K562 (cell line): ENCODE results near the gene SOX6.

Experiments used
- CTBP1 ChIP-seq: fragments of 450-650 bp; IDR thresholded peaks from 2 replicates; pipeline ENCODE4 v1.6.1; 2016; ENCODE audit warnings: borderline replicate concordance
- CTCF ChIP-seq, 3 experiments: IDR thresholded peaks in 2 of 3; conservative IDR thresholded peaks in 1 of 3; 2 replicates each; pipeline ENCODE4 v1.5.1; 2011 to 2012; ENCODE audit warnings: low read length in 3 of 3, mild to moderate bottlenecking in 3 of 3, control low read depth in 2 of 3, improper control_type of control experiment in 1 of 3, inconsistent platforms in 1 of 3, low read depth in 1 of 3, mixed read lengths in 1 of 3, moderate library complexity in 1 of 3; ENCODE audit not compliant: insufficient read depth in 2 of 3
- GATAD2B ChIP-seq: fragments of 450-650 bp; IDR thresholded peaks from 2 replicates; pipeline ENCODE4 v1.6.1; 2017; ENCODE audit warnings: mild to moderate bottlenecking, borderline replicate concordance
- LEF1 ChIP-seq: fragments of 450-650 bp; IDR thresholded peaks from 2 replicates; pipeline ENCODE4 v1.6.1; 2016; ENCODE audit warnings: mild to moderate bottlenecking
- RNF2 ChIP-seq: sonication (generic); IDR thresholded peaks from 2 replicates; pipeline ENCODE4 v1.6.1; 2016
- SIN3A ChIP-seq, 2 experiments: fragments of 150-350 bp in 1 of 2; IDR thresholded peaks; 2 replicates each; pipeline ENCODE4 v1.6.1; 2011 to 2016; ENCODE audit warnings: borderline replicate concordance in 2 of 2, low read depth in 2 of 2, low read length in 2 of 2, mild to moderate bottlenecking in 2 of 2, moderate library complexity in 2 of 2; ENCODE audit not compliant: control insufficient read depth in 1 of 2
- SIRT6 ChIP-seq: IDR thresholded peaks from one replicate; pipeline ENCODE4 v1.6.1; 2012; ENCODE audit warnings: low read depth, mild to moderate bottlenecking, control low read depth, inconsistent platforms, low read length, moderate library complexity
- TBP ChIP-seq: optimal IDR thresholded peaks from 2 replicates; pipeline ENCODE3; 2011; ENCODE audit warnings: low read depth, low read length, improper control_type of control experiment
- USF2 ChIP-seq: sonication (generic); formaldehyde crosslinking; IDR thresholded peaks from 2 replicates; pipeline ENCODE4 v1.5.0; 2020; ENCODE audit warnings: missing genetic modification reagents
- YBX1 ChIP-seq: fragments of 450-650 bp; IDR thresholded peaks from 2 replicates; pipeline ENCODE4 v1.7.1; 2016; ENCODE audit warnings: mild to moderate bottlenecking
- ZBTB2 ChIP-seq: fragments of 450-650 bp; IDR thresholded peaks from 2 replicates; pipeline ENCODE4 v1.6.1; 2016; ENCODE audit warnings: antibody characterized with exemption
- ZBTB7A ChIP-seq: IDR thresholded peaks from 2 replicates; pipeline ENCODE4 v1.6.1; 2011; ENCODE audit warnings: low read depth, mild to moderate bottlenecking, low read length, moderate library complexity, borderline replicate concordance; ENCODE audit not compliant: control insufficient read depth
- TF ChIP-seq, protein P1 (sequence below): sonication (generic); formaldehyde crosslinking; IDR thresholded peaks from 2 replicates; pipeline ENCODE4 v1.8.1; 2023; ENCODE audit warnings: mild to moderate bottlenecking, missing genetic modification reagents, moderate library complexity
- TF ChIP-seq, protein P2 (sequence below): fragments of 150-350 bp; conservative IDR thresholded peaks from 2 replicates; pipeline ENCODE4 v1.6.1; 2014; ENCODE audit warnings: low read length

GRCh38 chr11:16402654-16403447 is 46.5 kb upstream of the SOX6 start:
- TF ChIP-seq RNF2 (no peak), SIN3A (IDR thresholded peaks at IDR 0.05; ENCODE audit: borderline replicate concordance in 2 of 2, control insufficient read depth in 1 of 2, low read depth in 2 of 2, low read length in 2 of 2) (no peak), USF2 (CRISPR knock-in tag) (no peak), LEF1 (no peak), GATAD2B (no peak), YBX1 (no peak), CTBP1 (no peak), CTCF (IDR thresholded peaks at IDR 0.05 in 2 of 3, conservative IDR thresholded peaks at IDR 0.05 in 1 of 3; ENCODE audit: insufficient read depth in 2 of 3, low read depth in 1 of 3, low read length in 3 of 3) (no peak), TBP (no peak), SIRT6 (no peak), ZBTB7A (no peak), ZBTB2 (no peak)
- TF ChIP-seq, protein P1, sequence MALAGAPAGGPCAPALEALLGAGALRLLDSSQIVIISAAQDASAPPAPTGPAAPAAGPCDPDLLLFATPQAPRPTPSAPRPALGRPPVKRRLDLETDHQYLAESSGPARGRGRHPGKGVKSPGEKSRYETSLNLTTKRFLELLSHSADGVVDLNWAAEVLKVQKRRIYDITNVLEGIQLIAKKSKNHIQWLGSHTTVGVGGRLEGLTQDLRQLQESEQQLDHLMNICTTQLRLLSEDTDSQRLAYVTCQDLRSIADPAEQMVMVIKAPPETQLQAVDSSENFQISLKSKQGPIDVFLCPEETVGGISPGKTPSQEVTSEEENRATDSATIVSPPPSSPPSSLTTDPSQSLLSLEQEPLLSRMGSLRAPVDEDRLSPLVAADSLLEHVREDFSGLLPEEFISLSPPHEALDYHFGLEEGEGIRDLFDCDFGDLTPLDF (CRISPR knock-in tag): no peak
- TF ChIP-seq, protein P2, sequence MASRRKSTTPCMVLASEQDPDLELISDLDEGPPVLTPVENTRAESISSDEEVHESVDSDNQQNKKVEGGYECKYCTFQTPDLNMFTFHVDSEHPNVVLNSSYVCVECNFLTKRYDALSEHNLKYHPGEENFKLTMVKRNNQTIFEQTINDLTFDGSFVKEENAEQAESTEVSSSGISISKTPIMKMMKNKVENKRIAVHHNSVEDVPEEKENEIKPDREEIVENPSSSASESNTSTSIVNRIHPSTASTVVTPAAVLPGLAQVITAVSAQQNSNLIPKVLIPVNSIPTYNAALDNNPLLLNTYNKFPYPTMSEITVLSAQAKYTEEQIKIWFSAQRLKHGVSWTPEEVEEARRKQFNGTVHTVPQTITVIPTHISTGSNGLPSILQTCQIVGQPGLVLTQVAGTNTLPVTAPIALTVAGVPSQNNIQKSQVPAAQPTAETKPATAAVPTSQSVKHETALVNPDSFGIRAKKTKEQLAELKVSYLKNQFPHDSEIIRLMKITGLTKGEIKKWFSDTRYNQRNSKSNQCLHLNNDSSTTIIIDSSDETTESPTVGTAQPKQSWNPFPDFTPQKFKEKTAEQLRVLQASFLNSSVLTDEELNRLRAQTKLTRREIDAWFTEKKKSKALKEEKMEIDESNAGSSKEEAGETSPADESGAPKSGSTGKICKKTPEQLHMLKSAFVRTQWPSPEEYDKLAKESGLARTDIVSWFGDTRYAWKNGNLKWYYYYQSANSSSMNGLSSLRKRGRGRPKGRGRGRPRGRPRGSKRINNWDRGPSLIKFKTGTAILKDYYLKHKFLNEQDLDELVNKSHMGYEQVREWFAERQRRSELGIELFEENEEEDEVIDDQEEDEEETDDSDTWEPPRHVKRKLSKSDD: no peak
